Keratinocyte (primary cell): ENCODE results near the gene PIBF1.

ENCODE experiments used
- EZH2 ChIP-seq: IDR thresholded peaks from one replicate; pipeline ENCODE4 v1.6.1; 2012; ENCODE audit warnings: inconsistent platforms, mild to moderate bottlenecking, low read length, moderate library complexity
- TF ChIP-seq, protein P1 (sequence below), 3 experiments: IDR thresholded peaks in 1 of 3; conservative IDR thresholded peaks in 1 of 3; optimal IDR thresholded peaks in 1 of 3; 2 replicates in 2 of 3; 3 replicates in 1 of 3; pipeline versions ENCODE3 to v1.5.1; 2011; ENCODE audit warnings: low read length in 3 of 3, mild to moderate bottlenecking in 3 of 3, moderate library complexity in 2 of 3, control low read depth in 1 of 3, inconsistent platforms in 1 of 3; ENCODE audit not compliant: insufficient read depth in 2 of 3; ENCODE audit errors: extremely low read depth in 1 of 3

DNA sequence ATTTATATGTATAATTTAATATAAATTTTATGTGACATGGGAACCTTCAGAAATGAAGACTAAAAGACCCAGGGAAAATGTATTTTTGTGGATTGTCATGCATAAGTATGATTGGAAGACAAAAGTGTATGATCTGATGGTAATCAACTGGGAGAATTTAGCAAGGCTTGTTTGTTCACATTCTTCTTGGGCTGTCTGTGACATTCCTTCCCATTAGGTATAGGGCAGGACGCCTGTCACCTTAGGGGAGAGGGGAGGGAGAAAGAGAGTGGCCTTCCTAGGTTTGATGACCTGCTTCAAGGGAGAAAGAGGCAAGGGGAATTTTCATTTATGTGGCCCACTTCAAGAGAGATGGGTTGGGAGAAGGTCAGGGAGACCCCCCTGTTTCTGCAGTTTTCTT is 22.4 kb downstream of the PIBF1 start:
- no peak for TF ChIP-seq EZH2
- TF ChIP-seq, protein P1, sequence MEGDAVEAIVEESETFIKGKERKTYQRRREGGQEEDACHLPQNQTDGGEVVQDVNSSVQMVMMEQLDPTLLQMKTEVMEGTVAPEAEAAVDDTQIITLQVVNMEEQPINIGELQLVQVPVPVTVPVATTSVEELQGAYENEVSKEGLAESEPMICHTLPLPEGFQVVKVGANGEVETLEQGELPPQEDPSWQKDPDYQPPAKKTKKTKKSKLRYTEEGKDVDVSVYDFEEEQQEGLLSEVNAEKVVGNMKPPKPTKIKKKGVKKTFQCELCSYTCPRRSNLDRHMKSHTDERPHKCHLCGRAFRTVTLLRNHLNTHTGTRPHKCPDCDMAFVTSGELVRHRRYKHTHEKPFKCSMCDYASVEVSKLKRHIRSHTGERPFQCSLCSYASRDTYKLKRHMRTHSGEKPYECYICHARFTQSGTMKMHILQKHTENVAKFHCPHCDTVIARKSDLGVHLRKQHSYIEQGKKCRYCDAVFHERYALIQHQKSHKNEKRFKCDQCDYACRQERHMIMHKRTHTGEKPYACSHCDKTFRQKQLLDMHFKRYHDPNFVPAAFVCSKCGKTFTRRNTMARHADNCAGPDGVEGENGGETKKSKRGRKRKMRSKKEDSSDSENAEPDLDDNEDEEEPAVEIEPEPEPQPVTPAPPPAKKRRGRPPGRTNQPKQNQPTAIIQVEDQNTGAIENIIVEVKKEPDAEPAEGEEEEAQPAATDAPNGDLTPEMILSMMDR (optimal IDR thresholded peaks at IDR 0.05 in 1 of 3, IDR thresholded peaks at IDR 0.05 in 1 of 3, conservative IDR thresholded peaks at IDR 0.05 in 1 of 3; ENCODE audit: extremely low read depth in 1 of 3, insufficient read depth in 2 of 3, low read length in 3 of 3): no peak
